Skeletal muscle satellite cell (primary cell): Measurements from ENCODE around the gene MYO1B.
A peak's percentile ranks its signal among the peaks of the same experiment; 100 is the strongest.

ENCODE experiments used
- H3K27me3 ChIP-seq: 2 replicates; pipeline ENCODE4 v1.7.0; 2013; ENCODE audit warnings: low read length; ENCODE audit not compliant: control insufficient read depth, insufficient read depth
- H3K36me3 ChIP-seq: 2 replicates; pipeline ENCODE4 v1.7.0; 2013; ENCODE audit warnings: mild to moderate bottlenecking, control low read depth, low read length; ENCODE audit not compliant: insufficient read depth
- H3K4me1 ChIP-seq: 2 replicates; pipeline ENCODE4 v1.7.0; 2013; ENCODE audit warnings: low read length; ENCODE audit not compliant: control insufficient read depth, insufficient read depth
- H3K4me2 ChIP-seq: 2 replicates; pipeline ENCODE4 v1.7.0; 2013; ENCODE audit warnings: mild to moderate bottlenecking, low read length
- H3K4me3 ChIP-seq: 2 replicates; pipeline ENCODE4 v1.7.0; 2013; ENCODE audit warnings: low read length
- H3K9ac ChIP-seq: 2 replicates; pipeline ENCODE4 v1.7.0; 2013; ENCODE audit warnings: mild to moderate bottlenecking, low read depth, low read length, moderate library complexity
- H3K9me3 ChIP-seq: replicated peaks from 2 replicates; pipeline ENCODE4 v1.7.0; 2013; ENCODE audit warnings: mild to moderate bottlenecking, control low read depth, low read length

The MYO1B gene

GRCh38 chr2:191285252-191285651, 40.0 kb downstream of the MYO1B start:
- no peaks in the 10 kb centered on the region for H3K27me3 ChIP-seq
- no peak overlapping the region for H3K4me3 ChIP-seq
- no peak overlapping the region for H3K9ac ChIP-seq
- H3K4me2 ChIP-seq: no peak overlapping the region
- no peaks in the 10 kb centered on the region for H3K9me3 ChIP-seq
- H3K4me1 ChIP-seq: no peaks in the 10 kb centered on the region
- peaks cover 12% of the 10 kb centered on the region for H3K36me3 ChIP-seq

- Histone ChIP-seq H3K4me2 (no peak overlapping the region), H3K36me3 (peaks cover 6% of the 10 kb centered on the region), H3K27me3 (no peaks in the 10 kb centered on the region), H3K9ac (no peak overlapping the region), H3K4me1 (peaks cover 12% of the 10 kb centered on the region), H3K4me3 (no peak overlapping the region), H3K9me3 (no peaks in the 10 kb centered on the region)
Measured at GRCh38 chr2:191287820-191288219, 42.6 kb downstream of the MYO1B start.

GRCh38 chr2:191289049-191289448, 43.8 kb downstream of the MYO1B start:
- H3K9me3 ChIP-seq: no peaks in the 10 kb centered on the region
- no peak overlapping the region for H3K4me2 ChIP-seq
- H3K4me3 ChIP-seq: no peak overlapping the region
- H3K4me1 ChIP-seq: peaks cover 12% of the 10 kb centered on the region
- H3K27me3 ChIP-seq: no peaks in the 10 kb centered on the region
- peaks cover 3% of the 10 kb centered on the region for H3K36me3 ChIP-seq
- no peak overlapping the region for H3K9ac ChIP-seq

GRCh38 chr2:191291471-191291870, 46.3 kb downstream of the MYO1B start:
- Histone ChIP-seq H3K36me3 (peaks cover 3% of the 10 kb centered on the region), H3K9me3 (no peaks in the 10 kb centered on the region), H3K9ac (no peak overlapping the region), H3K4me2 (no peak overlapping the region), H3K4me3 (no peak overlapping the region), H3K4me1 (peaks cover 31% of the 10 kb centered on the region), H3K27me3 (no peaks in the 10 kb centered on the region)

- Histone ChIP-seq H3K36me3 (peaks cover under 1% of the 10 kb centered on the region), H3K9ac (no peak overlapping the region), H3K4me3 (no peak overlapping the region), H3K4me1 (peaks cover 45% of the 10 kb centered on the region), H3K27me3 (no peaks in the 10 kb centered on the region), H3K9me3 (no peaks in the 10 kb centered on the region), H3K4me2 (no peak overlapping the region)
Measured at GRCh38 chr2:191292869-191293268, 47.7 kb downstream of the MYO1B start.

- Histone ChIP-seq H3K27me3 (no peaks in the 10 kb centered on the region), H3K9ac (no peak overlapping the region), H3K4me1 (peaks cover 57% of the 10 kb centered on the region), H3K9me3 (no peaks in the 10 kb centered on the region), H3K4me3 (no peak overlapping the region), H3K4me2 (peak overlapping the region; percentile 66), H3K36me3 (no peaks in the 10 kb centered on the region)
Measured at GRCh38 chr2:191295088-191295487, 49.9 kb downstream of the MYO1B start.

GRCh38 chr2:191296083-191297006, 51.1 kb downstream of the MYO1B start:
- Histone ChIP-seq H3K4me1 (peaks cover 52% of the 10 kb centered on the region), H3K9ac (peak overlapping the region; percentile 45), H3K27me3 (no peaks in the 10 kb centered on the region), H3K9me3 (no peaks in the 10 kb centered on the region), H3K4me2 (peak overlapping the region; percentile 66), H3K36me3 (no peaks in the 10 kb centered on the region), H3K4me3 (peak overlapping the region; percentile 17)

GRCh38 chr2:191297033-191297432, 51.8 kb downstream of the MYO1B start:
- Histone ChIP-seq H3K9ac (peak overlapping the region; percentile 45), H3K9me3 (no peaks in the 10 kb centered on the region), H3K27me3 (no peaks in the 10 kb centered on the region), H3K36me3 (peaks cover 3% of the 10 kb centered on the region), H3K4me3 (peak overlapping the region; percentile 17), H3K4me2 (peak overlapping the region; percentile 66), H3K4me1 (peaks cover 45% of the 10 kb centered on the region)

GRCh38 chr2:191298306-191298705, 53.1 kb downstream of the MYO1B start:
- Histone ChIP-seq H3K4me1 (peaks cover 45% of the 10 kb centered on the region), H3K27me3 (no peaks in the 10 kb centered on the region), H3K36me3 (peaks cover 4% of the 10 kb centered on the region), H3K9ac (no peak overlapping the region), H3K9me3 (no peaks in the 10 kb centered on the region), H3K4me2 (peak overlapping the region; percentile 25), H3K4me3 (no peak overlapping the region)

GRCh38 chr2:191299010-191299409, 53.8 kb downstream of the MYO1B start:
- H3K36me3 ChIP-seq: peaks cover 4% of the 10 kb centered on the region
- H3K9me3 ChIP-seq: no peaks in the 10 kb centered on the region
- peak overlapping the region; percentile 25 for H3K4me2 ChIP-seq
- H3K27me3 ChIP-seq: no peaks in the 10 kb centered on the region
- peaks cover 45% of the 10 kb centered on the region for H3K4me1 ChIP-seq
- no peak overlapping the region for H3K4me3 ChIP-seq
- H3K9ac ChIP-seq: no peak overlapping the region

GRCh38 chr2:191299866-191300265, 54.7 kb downstream of the MYO1B start:
- H3K4me3 ChIP-seq: no peak overlapping the region
- no peak overlapping the region for H3K4me2 ChIP-seq
- no peak overlapping the region for H3K9ac ChIP-seq
- H3K36me3 ChIP-seq: peaks cover 4% of the 10 kb centered on the region
- H3K4me1 ChIP-seq: peaks cover 47% of the 10 kb centered on the region
- no peaks in the 10 kb centered on the region for H3K27me3 ChIP-seq
- H3K9me3 ChIP-seq: no peaks in the 10 kb centered on the region

GRCh38 chr2:191301971-191302370, 56.8 kb downstream of the MYO1B start:
- Histone ChIP-seq H3K36me3 (peaks cover 4% of the 10 kb centered on the region), H3K4me3 (no peak overlapping the region), H3K9ac (no peak overlapping the region), H3K4me2 (no peak overlapping the region), H3K27me3 (no peaks in the 10 kb centered on the region), H3K4me1 (peaks cover 31% of the 10 kb centered on the region), H3K9me3 (no peaks in the 10 kb centered on the region)
